Mesothelial cell of epicardium (in vitro differentiated cells): ENCODE measurements around the gene TBXAS1. TPM values are rescaled to one million over a fixed set of nuclear protein-coding genes. Genes with fewer than 3 reads are reported as not detected.

ENCODE experiments used
- DNase-seq, 2 experiments: peaks; one replicate each; pipeline ENCODE4 v3.0.0; 2021; ENCODE audit warnings: low spot score in 2 of 2; ENCODE audit not compliant: unreplicated experiment in 2 of 2
- H3K27ac Mint-ChIP-seq: 2 replicates; pipeline ENCODE4 v1.8.0; 2021; ENCODE audit warnings: mixed read lengths
- H3K27me3 Mint-ChIP-seq: 2 replicates; pipeline ENCODE4 v1.8.0; 2021; ENCODE audit warnings: low read depth, mixed read lengths
- H3K36me3 Mint-ChIP-seq: 2 replicates; pipeline ENCODE4 v1.8.0; 2021; ENCODE audit warnings: mixed read lengths
- H3K4me1 Mint-ChIP-seq: 2 replicates; pipeline ENCODE4 v1.8.0; 2021; ENCODE audit warnings: mixed read lengths
- H3K4me3 Mint-ChIP-seq: 2 replicates; pipeline ENCODE4 v1.8.0; 2021; ENCODE audit warnings: mild to moderate bottlenecking, moderate library complexity, mixed read lengths
- H3K9me3 Mint-ChIP-seq: 2 replicates; pipeline ENCODE4 v1.8.0; 2021; ENCODE audit warnings: mixed read lengths
- CTCF ChIP-seq: fragments of 200-600 bp; sonication (generic); IDR thresholded peaks from one replicate; pipeline ENCODE4 v1.5.0; 2021; ENCODE audit warnings: antibody characterized with exemption; ENCODE audit not compliant: unreplicated experiment
- total RNA-seq: library from RNA; stranded (reverse); gene quantifications from 3 replicates; pipeline ENCODE4 v1.2.1, GENCODE V29; 2021

The TBXAS1 gene
- total RNA-seq, 1 donor from 2014 or later, result 3.1 TPM

DNA sequence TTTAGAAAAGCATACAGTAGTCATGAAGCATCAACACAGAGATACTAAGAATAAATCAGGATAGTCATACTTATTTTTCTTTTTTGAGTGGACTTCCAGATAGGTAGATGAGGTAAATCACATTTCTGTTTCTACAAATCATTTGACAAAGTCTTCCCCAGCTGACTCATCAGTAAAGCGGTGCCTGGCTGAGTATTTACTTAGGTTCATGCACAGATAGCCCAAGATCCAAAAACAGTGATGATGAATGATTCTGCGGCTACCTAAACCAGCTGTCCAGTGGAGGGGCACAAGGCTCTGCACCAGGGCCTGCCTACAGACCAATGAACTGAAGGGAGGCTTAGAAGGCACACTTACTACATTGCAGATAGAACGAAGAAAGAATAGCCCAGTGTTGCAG, 120.6 kb downstream of the TBXAS1 start:
- Mint-ChIP-seq H3K4me3 (no peak overlapping the region), H3K27ac (no peak overlapping the region), H3K4me1 (peaks cover 3% of the 10 kb centered on the region), H3K36me3 (no peaks in the 10 kb centered on the region), H3K9me3 (peaks cover 24% of the 10 kb centered on the region), H3K27me3 (peaks cover 6% of the 10 kb centered on the region)
- DNase-seq, result no peak
- no peak for TF ChIP-seq CTCF

DNA sequence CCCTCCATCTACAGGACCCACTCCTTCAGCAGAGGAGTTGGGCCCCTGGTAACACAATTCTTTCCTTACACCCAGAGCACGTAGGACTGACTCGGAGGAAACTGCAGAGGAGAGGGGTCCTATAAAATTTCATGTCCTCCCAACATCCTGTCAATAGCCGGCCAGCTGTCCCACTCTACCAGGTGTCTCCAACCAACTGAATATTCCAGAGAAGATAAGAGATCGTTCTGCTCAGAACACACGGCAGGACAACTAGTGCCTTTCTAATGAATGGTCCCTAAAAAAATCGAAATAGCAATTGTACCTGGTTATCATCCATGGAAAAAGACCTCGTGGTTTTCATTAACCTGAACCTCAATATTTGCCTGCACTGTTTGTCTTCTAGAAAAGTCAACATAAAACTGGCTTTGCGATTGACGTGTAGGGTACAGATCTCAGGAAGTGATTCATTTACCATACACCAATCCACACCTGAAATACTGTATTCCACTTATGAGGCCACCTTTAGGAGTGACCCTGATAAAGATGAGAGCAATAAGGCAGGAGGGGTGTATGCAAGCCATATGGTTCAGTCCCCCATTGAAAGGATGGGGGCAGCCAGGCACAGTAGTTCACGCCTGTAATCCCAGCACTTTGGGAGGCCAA, 121.9 kb downstream of the TBXAS1 start:
- Mint-ChIP-seq H3K36me3 (no peaks in the 10 kb centered on the region), H3K27me3 (no peaks in the 10 kb centered on the region), H3K4me1 (peaks cover 4% of the 10 kb centered on the region), H3K4me3 (no peak overlapping the region), H3K9me3 (peaks cover 15% of the 10 kb centered on the region), H3K27ac (no peak overlapping the region)
- TF ChIP-seq CTCF, result no peak
- no peak for DNase-seq

DNA sequence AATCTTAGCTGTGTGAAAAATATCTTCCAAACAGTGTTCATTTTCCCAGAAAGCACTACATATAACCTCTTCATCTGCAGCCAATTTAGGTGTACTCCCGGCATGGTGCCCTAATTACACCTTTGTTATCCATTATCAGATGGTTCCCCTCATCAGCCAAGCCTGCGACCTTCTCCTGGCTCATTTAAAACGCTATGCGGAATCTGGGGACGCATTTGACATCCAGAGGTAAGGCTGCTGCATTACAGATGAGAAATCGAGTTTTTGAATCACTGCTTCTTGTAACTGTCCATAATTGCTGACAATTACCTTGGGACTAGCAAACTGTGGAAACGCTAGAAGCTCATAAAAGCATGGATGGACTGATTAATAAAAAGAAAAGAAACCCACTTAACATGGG, 124.2 kb downstream of the TBXAS1 start:
- H3K27me3 Mint-ChIP-seq, result no peaks in the 10 kb centered on the region
- no peak for DNase-seq
- H3K4me3 Mint-ChIP-seq, result no peak overlapping the region
- no peaks in the 10 kb centered on the region for H3K36me3 Mint-ChIP-seq
- no peak overlapping the region for H3K27ac Mint-ChIP-seq
- TF ChIP-seq CTCF, result no peak
- H3K9me3 Mint-ChIP-seq, result peaks cover 4% of the 10 kb centered on the region
- peaks cover 4% of the 10 kb centered on the region for H3K4me1 Mint-ChIP-seq

DNA sequence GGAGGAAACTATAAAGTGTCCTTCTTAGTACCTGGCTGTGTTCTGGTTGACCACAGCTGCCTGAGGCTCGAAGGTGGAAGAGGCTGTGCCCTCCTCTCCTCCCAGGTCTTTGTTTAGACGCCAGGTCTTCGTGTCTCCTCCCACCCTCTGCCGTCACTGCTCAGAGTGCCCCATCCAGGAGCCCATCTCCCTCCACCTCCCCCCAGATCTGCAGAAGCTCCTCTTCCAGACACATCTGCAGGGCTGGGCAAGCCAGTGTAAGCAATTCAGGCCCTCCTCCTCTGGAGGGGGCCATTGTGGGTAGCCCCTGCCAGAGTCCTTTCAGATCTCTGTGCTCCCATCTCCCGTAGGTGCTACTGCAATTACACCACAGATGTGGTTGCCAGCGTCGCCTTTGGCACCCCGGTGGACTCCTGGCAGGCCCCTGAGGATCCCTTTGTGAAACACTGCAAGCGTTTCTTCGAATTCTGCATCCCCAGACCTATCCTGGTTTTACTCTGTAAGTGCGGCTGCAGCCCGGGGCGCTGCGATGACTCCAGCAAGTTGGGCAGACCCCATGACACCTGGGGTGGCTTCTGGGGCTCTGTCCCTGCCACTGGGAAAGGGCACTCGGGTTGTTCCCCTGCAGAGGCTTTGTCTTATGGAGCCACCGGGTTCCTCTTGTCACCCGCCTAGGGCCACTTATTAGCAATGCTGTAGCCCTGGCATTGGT, 126.2 kb downstream of the TBXAS1 start:
- Mint-ChIP-seq H3K9me3 (no peaks in the 10 kb centered on the region), H3K27me3 (no peaks in the 10 kb centered on the region), H3K4me3 (no peak overlapping the region), H3K27ac (no peak overlapping the region), H3K4me1 (peaks cover 4% of the 10 kb centered on the region), H3K36me3 (no peaks in the 10 kb centered on the region)
- no peak for DNase-seq
- TF ChIP-seq CTCF, result no peak

- no peak overlapping the region for H3K27ac Mint-ChIP-seq
- TF ChIP-seq CTCF, result no peak
- no peaks in the 10 kb centered on the region for H3K9me3 Mint-ChIP-seq
- no peak overlapping the region for H3K4me3 Mint-ChIP-seq
- H3K4me1 Mint-ChIP-seq, result peaks cover 4% of the 10 kb centered on the region
- peaks cover 3% of the 10 kb centered on the region for H3K27me3 Mint-ChIP-seq
- no peak for DNase-seq
- no peaks in the 10 kb centered on the region for H3K36me3 Mint-ChIP-seq
Observed at GRCh38 chr7:139958599-139959284, 129.7 kb downstream of the TBXAS1 start.
